Neural cell (in vitro differentiated cells): ENCODE results near the gene RGS3. TPM values are rescaled to one million over a fixed set of nuclear protein-coding genes. Genes with fewer than 3 reads are reported as not detected.

Experiments
- H2AFZ ChIP-seq: fragments of 200-600, 300-800 bp; sonication (generic), shearing (Covaris generic); 2 replicates; pipeline ENCODE4 v1.6.0; 2014; ENCODE audit warnings: low read depth, mild to moderate bottlenecking, antibody characterized with exemption, low read length, moderate library complexity
- H3F3A ChIP-seq: fragments of 200-600 bp; shearing (Covaris generic); 2 replicates; pipeline ENCODE4 v1.6.1; 2016; ENCODE audit warnings: mild to moderate bottlenecking, moderate library complexity, mixed read lengths, antibody characterized with exemption, low read length; ENCODE audit not compliant: insufficient read depth, poor library complexity, severe bottlenecking
- H3K27ac ChIP-seq: fragments of 200-600, 300-800 bp; sonication (generic), shearing (Covaris generic); 2 replicates; pipeline ENCODE4 v1.5.1; 2014; ENCODE audit warnings: mild to moderate bottlenecking, low read length, moderate library complexity
- H3K27me3 ChIP-seq: fragments of 300-800, 200-600 bp; sonication (generic), shearing (Covaris generic); 2 replicates; pipeline ENCODE4 v1.6.0; 2014; ENCODE audit warnings: mild to moderate bottlenecking, low read depth, low read length, moderate library complexity; ENCODE audit not compliant: insufficient read depth
- H3K36me3 ChIP-seq: fragments of 300-800, 200-600 bp; sonication (generic), shearing (Covaris generic); 2 replicates; pipeline ENCODE4 v1.5.1; 2014; ENCODE audit warnings: mild to moderate bottlenecking, antibody characterized with exemption, low read length, moderate library complexity; ENCODE audit not compliant: insufficient read depth
- H3K4me2 ChIP-seq: fragments of 300-800, 200-600 bp; sonication (generic), shearing (Covaris generic); 2 replicates; pipeline ENCODE4 v1.6.0; 2014; ENCODE audit warnings: mild to moderate bottlenecking, low read length
- H3K4me3 ChIP-seq: fragments of 300-800, 200-600 bp; sonication (generic), shearing (Covaris generic); 2 replicates; pipeline ENCODE4 v1.5.1; 2014; ENCODE audit warnings: mild to moderate bottlenecking, low read length, moderate library complexity
- H3K79me2 ChIP-seq: fragments of 200-600 bp; shearing (Covaris generic); replicated peaks from 2 replicates; pipeline ENCODE4 v1.6.0; 2014; ENCODE audit warnings: mild to moderate bottlenecking, low read length, moderate library complexity; ENCODE audit not compliant: insufficient read depth
- H3K9ac ChIP-seq: fragments of 300-800, 200-600 bp; sonication (generic), shearing (Covaris generic); 2 replicates; pipeline ENCODE4 v1.6.1; 2016; ENCODE audit warnings: mild to moderate bottlenecking, low read length, mixed read lengths
- H3K9me2 ChIP-seq: fragments of 200-600 bp; shearing (Covaris generic); 2 replicates; pipeline ENCODE4 v1.6.1; 2016; ENCODE audit warnings: mild to moderate bottlenecking, low read length, mixed read lengths; ENCODE audit not compliant: insufficient read depth
- H3K9me3 ChIP-seq: fragments of 200-600, 300-800 bp; sonication (generic), shearing (Covaris generic); 2 replicates; pipeline ENCODE4 v1.6.1; 2016; ENCODE audit warnings: mild to moderate bottlenecking, mixed run types, low read length, moderate library complexity, mixed read lengths
- H4K20me1 ChIP-seq: fragments of 200-600 bp; shearing (Covaris generic); 2 replicates; pipeline ENCODE4 v1.6.1; 2016; ENCODE audit warnings: mild to moderate bottlenecking, mixed run types; ENCODE audit not compliant: insufficient read depth
- EP300 ChIP-seq: fragments of 450-650 bp; conservative IDR thresholded peaks from 2 replicates; pipeline ENCODE4 v1.6.1; 2014; ENCODE audit warnings: antibody characterized with exemption, mild to moderate bottlenecking, moderate library complexity; ENCODE audit not compliant: poor library complexity, severe bottlenecking
- EZH2 ChIP-seq: fragments of 200-600, 300-800 bp; shearing (Covaris generic), sonication (generic); IDR thresholded peaks from 2 replicates; pipeline ENCODE4 v1.6.1; 2014; ENCODE audit warnings: antibody characterized with exemption, low read length, borderline replicate concordance, mild to moderate bottlenecking; ENCODE audit not compliant: insufficient read depth, poor library complexity, severe bottlenecking
- MXI1 ChIP-seq: fragments of 450-650 bp; conservative IDR thresholded peaks from 2 replicates; pipeline ENCODE4 v1.6.1; 2014; ENCODE audit warnings: antibody characterized with exemption, mild to moderate bottlenecking; ENCODE audit not compliant: poor library complexity, severe bottlenecking
- POLR2AphosphoS5 ChIP-seq: IDR thresholded peaks from 2 replicates; pipeline ENCODE4 v1.6.1; 2012
- TAF1 ChIP-seq: IDR thresholded peaks from 2 replicates; pipeline ENCODE4 v1.6.1; 2012; ENCODE audit warnings: low read depth
- polyA plus RNA-seq: library from polyadenylated mRNA; depleted of rRNA; stranded (reverse); fragments of >200 nt; gene quantifications from 2 replicates; pipeline ENCODE4 v1.2.3, GENCODE V29; 2014
- TF ChIP-seq, protein P1 (sequence below): IDR thresholded peaks from 2 replicates; pipeline ENCODE4 v1.6.1; 2012; ENCODE audit warnings: borderline replicate concordance

The RGS3 gene
- polyA plus RNA-seq, 1 donor from 2014 or later: 25.3 TPM

DNA sequence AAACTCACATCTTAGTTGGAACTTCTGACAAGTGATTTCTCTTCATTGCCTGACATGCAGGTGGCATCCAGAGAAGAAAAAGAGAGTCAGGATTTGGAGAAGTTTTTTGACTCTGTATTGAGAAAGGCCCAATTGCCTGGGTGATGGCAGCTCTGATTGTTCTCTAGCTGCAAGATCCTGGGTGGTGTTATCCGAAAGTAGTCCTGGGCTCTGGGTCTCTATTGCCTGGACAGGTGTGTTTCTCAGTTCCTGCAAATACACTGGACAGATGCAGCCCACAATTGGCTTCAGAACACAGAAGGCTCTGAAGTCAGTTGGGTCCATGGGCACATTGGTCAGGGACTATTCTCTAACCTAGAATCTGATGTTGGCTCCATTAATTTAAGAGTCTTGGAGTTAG is 67.4 kb downstream of the RGS3 start:
- Histone ChIP-seq H3F3A (no peaks in the 10 kb centered on the region), H3K4me3 (no peak overlapping the region), H3K79me2 (no peaks in the 10 kb centered on the region), H3K36me3 (no peaks in the 10 kb centered on the region), H3K9me3 (no peaks in the 10 kb centered on the region), H3K9ac (no peak overlapping the region), H4K20me1 (no peaks in the 10 kb centered on the region), H3K9me2 (no peaks in the 10 kb centered on the region), H3K27ac (no peak overlapping the region), H3K27me3 (no peaks in the 10 kb centered on the region), H3K4me2 (no peak overlapping the region), H2AFZ (no peak overlapping the region)
- TF ChIP-seq, protein P1, sequence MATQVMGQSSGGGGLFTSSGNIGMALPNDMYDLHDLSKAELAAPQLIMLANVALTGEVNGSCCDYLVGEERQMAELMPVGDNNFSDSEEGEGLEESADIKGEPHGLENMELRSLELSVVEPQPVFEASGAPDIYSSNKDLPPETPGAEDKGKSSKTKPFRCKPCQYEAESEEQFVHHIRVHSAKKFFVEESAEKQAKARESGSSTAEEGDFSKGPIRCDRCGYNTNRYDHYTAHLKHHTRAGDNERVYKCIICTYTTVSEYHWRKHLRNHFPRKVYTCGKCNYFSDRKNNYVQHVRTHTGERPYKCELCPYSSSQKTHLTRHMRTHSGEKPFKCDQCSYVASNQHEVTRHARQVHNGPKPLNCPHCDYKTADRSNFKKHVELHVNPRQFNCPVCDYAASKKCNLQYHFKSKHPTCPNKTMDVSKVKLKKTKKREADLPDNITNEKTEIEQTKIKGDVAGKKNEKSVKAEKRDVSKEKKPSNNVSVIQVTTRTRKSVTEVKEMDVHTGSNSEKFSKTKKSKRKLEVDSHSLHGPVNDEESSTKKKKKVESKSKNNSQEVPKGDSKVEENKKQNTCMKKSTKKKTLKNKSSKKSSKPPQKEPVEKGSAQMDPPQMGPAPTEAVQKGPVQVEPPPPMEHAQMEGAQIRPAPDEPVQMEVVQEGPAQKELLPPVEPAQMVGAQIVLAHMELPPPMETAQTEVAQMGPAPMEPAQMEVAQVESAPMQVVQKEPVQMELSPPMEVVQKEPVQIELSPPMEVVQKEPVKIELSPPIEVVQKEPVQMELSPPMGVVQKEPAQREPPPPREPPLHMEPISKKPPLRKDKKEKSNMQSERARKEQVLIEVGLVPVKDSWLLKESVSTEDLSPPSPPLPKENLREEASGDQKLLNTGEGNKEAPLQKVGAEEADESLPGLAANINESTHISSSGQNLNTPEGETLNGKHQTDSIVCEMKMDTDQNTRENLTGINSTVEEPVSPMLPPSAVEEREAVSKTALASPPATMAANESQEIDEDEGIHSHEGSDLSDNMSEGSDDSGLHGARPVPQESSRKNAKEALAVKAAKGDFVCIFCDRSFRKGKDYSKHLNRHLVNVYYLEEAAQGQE: no peak
- TF ChIP-seq POLR2AphosphoS5: no peak

DNA sequence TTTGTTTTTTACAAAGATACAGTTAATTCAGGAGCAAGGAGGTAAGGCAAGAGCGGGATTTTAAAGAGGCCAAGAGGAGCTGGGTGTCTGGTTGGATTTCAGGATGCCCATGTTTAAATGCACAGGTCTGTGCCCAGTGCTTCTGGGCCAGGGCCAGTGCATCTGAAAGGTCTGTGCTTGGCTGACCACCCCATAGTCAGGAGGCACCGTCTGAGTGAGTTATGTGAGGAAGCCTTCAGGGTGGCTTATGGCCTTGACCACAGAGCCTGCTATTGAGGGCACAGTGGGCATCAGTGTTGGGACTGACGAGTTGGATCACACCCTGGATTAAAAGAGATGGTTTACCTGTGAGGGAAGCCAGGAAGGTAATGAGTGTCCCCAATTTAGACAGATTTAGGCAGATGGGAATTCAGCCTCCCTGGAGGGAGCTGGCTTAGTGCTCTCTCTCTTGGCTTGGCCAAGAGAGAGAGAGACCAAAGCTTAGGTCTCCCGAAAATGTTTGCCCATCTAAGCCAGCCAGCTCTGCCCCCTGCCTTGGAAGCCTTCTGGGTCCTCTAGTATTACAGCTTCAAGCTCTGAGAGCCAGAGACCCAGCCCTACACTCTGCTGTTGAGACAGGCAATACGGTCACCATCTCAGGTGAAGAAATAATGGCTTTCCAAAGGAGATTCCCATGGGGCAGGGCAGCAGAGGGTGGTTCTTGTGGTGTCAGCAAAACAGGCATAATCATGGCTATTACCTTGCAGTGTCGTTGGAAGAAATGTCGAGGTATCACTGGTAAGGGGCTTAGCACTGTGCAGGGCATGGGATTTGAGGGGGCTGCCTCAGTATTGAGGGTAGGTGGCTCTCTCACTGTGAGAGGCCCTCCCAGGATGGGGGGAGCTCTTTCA is 68.6 kb downstream of the RGS3 start:
- H4K20me1 ChIP-seq: no peaks in the 10 kb centered on the region
- H3K27me3 ChIP-seq: no peaks in the 10 kb centered on the region
- H3K9me2 ChIP-seq: no peaks in the 10 kb centered on the region
- no peaks in the 10 kb centered on the region for H3K36me3 ChIP-seq
- no peak overlapping the region for H3K27ac ChIP-seq
- H3K9me3 ChIP-seq: no peaks in the 10 kb centered on the region
- no peak overlapping the region for H3K9ac ChIP-seq
- H3F3A ChIP-seq: no peaks in the 10 kb centered on the region
- TF ChIP-seq POLR2AphosphoS5: no peak
- TF ChIP-seq TAF1: no peak
- TF ChIP-seq MXI1: no peak
- TF ChIP-seq, protein P1: no peak
- no peak for TF ChIP-seq EP300
- no peak for TF ChIP-seq EZH2
- H3K79me2 ChIP-seq: no peaks in the 10 kb centered on the region
- H3K4me3 ChIP-seq: no peak overlapping the region
- H2AFZ ChIP-seq: no peak overlapping the region
- H3K4me2 ChIP-seq: no peak overlapping the region
